IPS-18a (cell line): ENCODE data around the gene JAZF1.

Experiments
- H3K27ac ChIP-seq: one replicate; pipeline ENCODE4 v1.5.1; 2013; ENCODE audit warnings: low read length
- H3K27me3 ChIP-seq: one replicate; pipeline ENCODE4 v1.6.1; 2013; ENCODE audit warnings: mild to moderate bottlenecking, low read length; ENCODE audit not compliant: control insufficient read depth, insufficient read depth
- H3K36me3 ChIP-seq: one replicate; pipeline ENCODE4 v1.6.1; 2013; ENCODE audit warnings: low read depth, low read length; ENCODE audit not compliant: control insufficient read depth
- H3K4me1 ChIP-seq: one replicate; pipeline ENCODE4 v1.6.1; 2013; ENCODE audit warnings: low read depth, low read length; ENCODE audit not compliant: control insufficient read depth
- H3K4me3 ChIP-seq: one replicate; pipeline ENCODE4 v1.5.1; 2013; ENCODE audit warnings: low read length
- H3K9ac ChIP-seq: one replicate; pipeline ENCODE4 v1.6.1; 2013; ENCODE audit warnings: mild to moderate bottlenecking, low read length, moderate library complexity
- H3K9me3 ChIP-seq: one replicate; pipeline ENCODE4 v1.6.1; 2013; ENCODE audit warnings: low read depth, low read length; ENCODE audit not compliant: control insufficient read depth

JAZF1 gene

GRCh38 chr7:27781188-27781587 lies 399.4 kb downstream of the JAZF1 start:
- Histone ChIP-seq H3K36me3 (peaks cover 3% of the 10 kb centered on the region), H3K4me1 (no peaks in the 10 kb centered on the region), H3K4me3 (no peak overlapping the region), H3K9me3 (no peaks in the 10 kb centered on the region), H3K27ac (no peak overlapping the region), H3K9ac (no peak overlapping the region), H3K27me3 (no peaks in the 10 kb centered on the region)
